Chondrocyte (in vitro differentiated cells): ENCODE results near the gene NOL9. TPM values are rescaled to one million over a fixed set of nuclear protein-coding genes. Genes with fewer than 3 reads are reported as not detected.
A peak's percentile ranks its signal among the peaks of the same experiment; 100 is the strongest.
"Not testable (repeated sequence)": the region's sequence is repeated elsewhere in the genome, so short reads cannot be mapped to it uniquely, and the experiment has no call there.

Experiments
- DNase-seq: peaks from one replicate; pipeline ENCODE4 v3.0.0; 2021; ENCODE audit warnings: mixed read lengths, low spot score
- H3K27ac Mint-ChIP-seq: one replicate; pipeline ENCODE4 v1.8.0; 2021; ENCODE audit warnings: mild to moderate bottlenecking, moderate library complexity, mixed read lengths; ENCODE audit not compliant: unreplicated experiment
- H3K27me3 Mint-ChIP-seq: 2 replicates; pipeline ENCODE4 v1.8.0; 2021; ENCODE audit warnings: low read depth, mixed read lengths
- H3K36me3 Mint-ChIP-seq: 2 replicates; pipeline ENCODE4 v1.8.0; 2021; ENCODE audit warnings: low read depth, mixed read lengths
- H3K4me1 Mint-ChIP-seq: 2 replicates; pipeline ENCODE4 v1.8.0; 2021; ENCODE audit warnings: low read depth, mild to moderate bottlenecking, mixed read lengths
- H3K4me3 Mint-ChIP-seq: one replicate; pipeline ENCODE4 v1.8.0; 2021; ENCODE audit warnings: mild to moderate bottlenecking, moderate library complexity, mixed read lengths; ENCODE audit not compliant: unreplicated experiment
- H3K9me3 Mint-ChIP-seq: 2 replicates; pipeline ENCODE4 v1.8.0; 2021; ENCODE audit warnings: low read depth, mixed read lengths
- CTCF ChIP-seq: fragments of 200-600 bp; sonication (generic); IDR thresholded peaks from 2 replicates; pipeline ENCODE4 v1.5.0; 2021; ENCODE audit warnings: antibody characterized with exemption, mild to moderate bottlenecking, moderate library complexity
- total RNA-seq: library from RNA; stranded (reverse); gene quantifications from 3 replicates; pipeline ENCODE4 v1.2.1, GENCODE V29; 2021

NOL9 gene
- total RNA-seq, 1 donor from 2014 or later, result 27.0 TPM

GRCh38 chr1:6560267-6560666 lies 6.0 kb upstream of the NOL9 start:
- Mint-ChIP-seq H3K9me3 (peaks cover 4% of the 10 kb centered on the region), H3K36me3 (no peaks in the 10 kb centered on the region), H3K27me3 (peaks cover 2% of the 10 kb centered on the region), H3K27ac (no peak overlapping the region), H3K4me1 (no peaks in the 10 kb centered on the region), H3K4me3 (no peak overlapping the region)
- TF ChIP-seq CTCF, result no peak
- DNase-seq, result no peak

- H3K4me3 Mint-ChIP-seq, H3K27me3 Mint-ChIP-seq, H3K9me3 Mint-ChIP-seq, H3K27ac Mint-ChIP-seq, H3K4me1 Mint-ChIP-seq, DNase-seq, H3K36me3 Mint-ChIP-seq: not testable (repeated sequence)
These were observed 4.8 kb upstream of the NOL9 start for GRCh38 chr1:6559161-6559560.

- DNase-seq, result no peak
- Mint-ChIP-seq H3K27ac (no peak overlapping the region), H3K27me3 (peaks cover 2% of the 10 kb centered on the region), H3K9me3 (peaks cover 4% of the 10 kb centered on the region), H3K36me3 (no peaks in the 10 kb centered on the region), H3K4me3 (no peak overlapping the region), H3K4me1 (peaks cover 17% of the 10 kb centered on the region)
- no peak for TF ChIP-seq CTCF
These were observed 3.3 kb upstream of the NOL9 start for GRCh38 chr1:6557597-6557996.

- no peak for TF ChIP-seq CTCF
- Mint-ChIP-seq H3K9me3 (no peaks in the 10 kb centered on the region), H3K27ac (no peak within 1 kb of the TSS), H3K4me3 (peak within 1 kb of the TSS; percentile 81), H3K27me3 (no peaks in the 10 kb centered on the region), H3K4me1 (peaks cover 17% of the 10 kb centered on the region), H3K36me3 (peaks cover 2% of the 10 kb centered on the region)
- DNase-seq, result no peak
These were observed 830 bp upstream of the NOL9 start, which contains the start of gene TAS1R1 for GRCh38 chr1:6554907-6555778. Gene TAS1R1 (plus strand): TSS chr1:6555307. CDS start chr1:6555374, 67 bp downstream.

DNA sequence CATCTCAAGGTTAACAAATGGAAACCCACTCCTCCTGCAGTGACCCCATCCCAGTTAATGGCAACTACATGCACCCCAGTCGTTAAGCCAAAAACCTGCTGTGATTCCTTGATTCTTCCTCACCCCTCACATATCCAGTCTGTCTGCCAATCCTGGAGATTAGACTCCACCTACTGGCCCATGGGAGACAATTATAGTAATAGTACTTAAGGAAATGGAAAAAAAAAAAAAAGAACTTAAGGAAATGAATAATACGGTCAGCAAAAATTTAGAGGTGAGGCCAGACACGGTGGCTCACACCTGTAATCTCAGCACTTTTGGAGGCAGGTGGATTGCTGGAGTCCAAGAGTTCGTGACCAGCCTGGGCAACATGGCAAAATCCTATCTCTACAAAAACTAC lies 7.0 kb downstream of the NOL9 start:
- H3K36me3 Mint-ChIP-seq, result peaks cover 22% of the 10 kb centered on the region
- DNase-seq, result no peak
- H3K4me3 Mint-ChIP-seq, result no peak overlapping the region
- peak; percentile 61 for TF ChIP-seq CTCF
- H3K4me1 Mint-ChIP-seq, result peaks cover 15% of the 10 kb centered on the region
- no peak overlapping the region for H3K27ac Mint-ChIP-seq
- H3K27me3 Mint-ChIP-seq, result no peaks in the 10 kb centered on the region
- H3K9me3 Mint-ChIP-seq, result no peaks in the 10 kb centered on the region

DNA sequence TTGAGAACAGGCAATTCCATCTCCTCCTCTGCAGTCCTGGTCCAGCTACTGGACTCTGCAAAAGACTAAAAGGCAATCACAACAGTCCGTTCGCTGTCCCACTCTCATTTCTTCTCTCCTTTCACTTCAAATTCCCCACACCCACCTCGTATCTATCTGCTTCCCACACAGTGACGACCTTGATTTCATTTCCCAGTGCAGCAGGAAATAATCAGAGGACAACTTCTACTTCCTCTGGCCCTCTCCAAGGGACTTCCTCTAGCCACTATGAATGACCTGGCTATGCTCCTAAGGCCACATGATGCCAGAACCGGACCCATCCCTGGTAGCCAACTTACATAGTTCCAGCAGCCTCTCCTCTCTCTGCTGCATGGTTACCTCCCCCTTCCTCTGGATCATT lies 8.0 kb downstream of the NOL9 start:
- Mint-ChIP-seq H3K4me3 (no peak overlapping the region), H3K9me3 (no peaks in the 10 kb centered on the region), H3K27ac (peak overlapping the region; percentile 13), H3K4me1 (peaks cover 18% of the 10 kb centered on the region), H3K27me3 (no peaks in the 10 kb centered on the region), H3K36me3 (peaks cover 25% of the 10 kb centered on the region)
- no peak for TF ChIP-seq CTCF
- DNase-seq, result no peak
